Stomach (tissue), 9 donors: ENCODE measurements around the gene IL4R. TPM values are rescaled to one million over a fixed set of nuclear protein-coding genes. Genes with fewer than 3 reads are reported as not detected.

Source experiments
- DNase-seq, 2 donors: peaks; one replicate each; pipeline versions ENCODE4 v3.0.0 to v3.0.0-alpha.2; 2013 to 2019
- H3K27ac ChIP-seq, 5 donors: fragments of 200-600 bp in 4 of 5; sonication (generic) in 4 of 5; one replicate each; pipeline ENCODE4 v1.5.1; 2013 to 2019; ENCODE audit warnings: mild to moderate bottlenecking in 1 of 5, moderate library complexity in 1 of 5
- H3K27me3 ChIP-seq, 3 donors: fragments of 200-600 bp; sonication (generic); one replicate each; pipeline ENCODE4 v1.5.1; 2017 to 2019; ENCODE audit warnings: mixed run types in 1 of 3
- H3K36me3 ChIP-seq, 4 donors: fragments of 200-600 bp; sonication (generic); 1 replicate in 3 of 4; 2 replicates in 1 of 4; pipeline ENCODE4 v1.5.1; 2016 to 2019
- H3K4me1 ChIP-seq, 4 donors: fragments of 200-600 bp; sonication (generic); one replicate each; pipeline ENCODE4 v1.5.1; 2016 to 2019
- H3K4me3 ChIP-seq, 4 donors: fragments of 200-600 bp; sonication (generic) in 3 of 4; one replicate each; pipeline ENCODE4 v1.5.1; 2016 to 2019; ENCODE audit warnings: mild to moderate bottlenecking in 1 of 4
- H3K9me3 ChIP-seq, 4 donors: fragments of 200-600 bp; sonication (generic); one replicate each; pipeline ENCODE4 v1.5.1; 2016 to 2019
- CTCF ChIP-seq, 7 experiments: fragments of 450-650 bp in 4 of 7; fragments of 200-600 bp in 3 of 7; sonication (generic) in 3 of 7; IDR thresholded peaks; one replicate each; pipeline ENCODE4 v1.5.1; 2016 to 2019; ENCODE audit warnings: antibody characterized with exemption in 7 of 7, control low read depth in 2 of 7, mild to moderate bottlenecking in 1 of 7
- EP300 ChIP-seq: sonication (generic); formaldehyde crosslinking; IDR thresholded peaks from one replicate; pipeline ENCODE4 v1.6.1; 2017; ENCODE audit warnings: antibody characterized with exemption
- POLR2A ChIP-seq, 4 donors: fragments of 450-650 bp; IDR thresholded peaks; one replicate each; pipeline ENCODE4 v1.6.1; 2016; ENCODE audit warnings: antibody characterized with exemption in 4 of 4, control low read depth in 2 of 4, mild to moderate bottlenecking in 1 of 4, moderate library complexity in 1 of 4
- POLR2AphosphoS5 ChIP-seq, 3 donors: sonication (generic); formaldehyde crosslinking; IDR thresholded peaks; one replicate each; pipeline ENCODE4 v1.6.1; 2016; ENCODE audit warnings: antibody characterized with exemption in 3 of 3
- WGBS, 5 donors: extraction: QIAGEN DNeasy Blood & Tissue Kit in 3 of 5; methylation state at CpG; one replicate each; pipeline versions ENCODE4 v1.1.5 to v1.1.7; 2013 to 2018; 5-methylcytosine and 5-hydroxymethylcytosine counted together
- intact Hi-C: fragments of 100-400 bp; cut with DNase I; formaldehyde crosslinking; loops from one replicate; pipeline ENCODE4 v1.15.1; 2023; ENCODE audit warnings: low total_unique reads
- polyA plus RNA-seq, 3 donors: library from polyadenylated mRNA; stranded (reverse); fragments of 200-250 nt; gene quantifications; one replicate each; pipeline ENCODE4 v1.2.3, GENCODE V29; 2013
- total RNA-seq, 5 donors: library from RNA; depleted of rRNA; stranded (reverse); fragments of >200 nt; gene quantifications; one replicate each; pipeline versions ENCODE4 v1.1.0 to v1.2.3, GENCODE V29; 2014 to 2016
- donor health status: healthy with polysubstance abuse.
- donor health status: Bipolar disorder and iron deficiency.
- donor health status: healthy.

The IL4R gene
- total and polyA plus RNA-seq, 8 donors, result 17.4 to 120 (median 52.4) TPM

GRCh38 chr16:27290562-27290961, 23.2 kb upstream of the IL4R start:
- no peak overlapping the region for H3K27ac ChIP-seq
- no peak for DNase-seq
- intact Hi-C loops, result no loop called here
- no peaks in the 10 kb centered on the region for H3K27me3 ChIP-seq
- no peak for TF ChIP-seq POLR2AphosphoS5 (IDR thresholded peaks at IDR 0.05)
- no peak for TF ChIP-seq EP300
- H3K36me3 ChIP-seq, result no peaks in the 10 kb centered on the region
- H3K4me3 ChIP-seq, result no peak overlapping the region
- no peaks in the 10 kb centered on the region for H3K9me3 ChIP-seq
- H3K4me1 ChIP-seq, result no peaks in the 10 kb centered on the region

GRCh38 chr16:27291106-27291505, 22.7 kb upstream of the IL4R start:
- no peaks in the 10 kb centered on the region for H3K9me3 ChIP-seq
- 79 to 84% (median 84%) methylated on average over 5 of the region's 5 CpGs for WGBS, 5 donors
- DNase-seq, result no peak

GRCh38 chr16:27291722-27292240, 22.0 kb upstream of the IL4R start:
- H3K27me3 ChIP-seq, result no peaks in the 10 kb centered on the region
- H3K4me1 ChIP-seq, result no peaks in the 10 kb centered on the region
- 85 to 92% (median 89%) methylated on average over 4 of the region's 4 CpGs for WGBS, 5 donors
- intact Hi-C loops, result no loop called here
- no peak for DNase-seq
- TF ChIP-seq POLR2AphosphoS5 (IDR thresholded peaks at IDR 0.05) (no peak), POLR2A (IDR thresholded peaks at IDR 0.05) (no peak), EP300 (no peak), CTCF (IDR thresholded peaks at IDR 0.05) (no peak)
- H3K9me3 ChIP-seq, result no peaks in the 10 kb centered on the region
- H3K36me3 ChIP-seq, result no peaks in the 10 kb centered on the region
- no peak overlapping the region for H3K4me3 ChIP-seq
- no peak overlapping the region for H3K27ac ChIP-seq

More at GRCh38 chr16:27291106-27291505, 22.7 kb upstream of the IL4R start:
- Histone ChIP-seq H3K4me3 (no peak overlapping the region), H3K36me3 (no peaks in the 10 kb centered on the region), H3K27ac (no peak overlapping the region), H3K27me3 (no peaks in the 10 kb centered on the region), H3K4me1 (no peaks in the 10 kb centered on the region)
- TF ChIP-seq EP300, result no peak
- TF ChIP-seq POLR2AphosphoS5 (IDR thresholded peaks at IDR 0.05), result no peak
- TF ChIP-seq POLR2A (IDR thresholded peaks at IDR 0.05), result no peak
- TF ChIP-seq CTCF (IDR thresholded peaks at IDR 0.05), result no peak
- intact Hi-C loops, result no loop called here

- H3K27me3 ChIP-seq, result no peaks in the 10 kb centered on the region
- no peaks in the 10 kb centered on the region for H3K4me1 ChIP-seq
- H3K9me3 ChIP-seq, result no peaks in the 10 kb centered on the region
- H3K27ac ChIP-seq, result no peak overlapping the region
- 56 to 65% (median 61%) methylated on average over 5 of the region's 5 CpGs for WGBS, 5 donors
- TF ChIP-seq POLR2AphosphoS5 (IDR thresholded peaks at IDR 0.05), result no peak
- TF ChIP-seq EP300, result no peak
- TF ChIP-seq POLR2A (IDR thresholded peaks at IDR 0.05), result no peak
- TF ChIP-seq CTCF (IDR thresholded peaks at IDR 0.05), result no peak
- no peaks in the 10 kb centered on the region for H3K36me3 ChIP-seq
- DNase-seq, result no peak
- H3K4me3 ChIP-seq, result no peak overlapping the region
- intact Hi-C loops, result no loop called here
These were observed 20.4 kb upstream of the IL4R start for GRCh38 chr16:27293343-27293742.

GRCh38 chr16:27298132-27298531, 15.6 kb upstream of the IL4R start:
- no peaks in the 10 kb centered on the region for H3K4me1 ChIP-seq
- DNase-seq, result no peak
- H3K27ac ChIP-seq, result no peak overlapping the region
- H3K27me3 ChIP-seq, result no peaks in the 10 kb centered on the region
- H3K4me3 ChIP-seq, result no peak overlapping the region
- no peaks in the 10 kb centered on the region for H3K36me3 ChIP-seq
- 97 to 99% (median 97%) methylated on average over 5 of the region's 5 CpGs for WGBS, 5 donors
- intact Hi-C loops, result no loop called here
- no peak for TF ChIP-seq POLR2A (IDR thresholded peaks at IDR 0.05)
- no peak for TF ChIP-seq CTCF (IDR thresholded peaks at IDR 0.05)
- TF ChIP-seq EP300, result no peak
- no peak for TF ChIP-seq POLR2AphosphoS5 (IDR thresholded peaks at IDR 0.05)
- H3K9me3 ChIP-seq, result no peaks in the 10 kb centered on the region
